Activated CD4-positive, alpha-beta T cell treated with anti-CD3 and anti-CD28 coated beads, Interleukin-2, amount 50 U/mL, for 48 hours (primary cell): Measurements from ENCODE around the gene SREBF1.
A peak's percentile ranks its signal among the peaks of the same experiment; 100 is the strongest.

Experiments
- DNase-seq, 2 experiments: peaks; one replicate each; pipeline ENCODE4 v3.0.0-alpha.2; 2020

The SREBF1 gene

DNA sequence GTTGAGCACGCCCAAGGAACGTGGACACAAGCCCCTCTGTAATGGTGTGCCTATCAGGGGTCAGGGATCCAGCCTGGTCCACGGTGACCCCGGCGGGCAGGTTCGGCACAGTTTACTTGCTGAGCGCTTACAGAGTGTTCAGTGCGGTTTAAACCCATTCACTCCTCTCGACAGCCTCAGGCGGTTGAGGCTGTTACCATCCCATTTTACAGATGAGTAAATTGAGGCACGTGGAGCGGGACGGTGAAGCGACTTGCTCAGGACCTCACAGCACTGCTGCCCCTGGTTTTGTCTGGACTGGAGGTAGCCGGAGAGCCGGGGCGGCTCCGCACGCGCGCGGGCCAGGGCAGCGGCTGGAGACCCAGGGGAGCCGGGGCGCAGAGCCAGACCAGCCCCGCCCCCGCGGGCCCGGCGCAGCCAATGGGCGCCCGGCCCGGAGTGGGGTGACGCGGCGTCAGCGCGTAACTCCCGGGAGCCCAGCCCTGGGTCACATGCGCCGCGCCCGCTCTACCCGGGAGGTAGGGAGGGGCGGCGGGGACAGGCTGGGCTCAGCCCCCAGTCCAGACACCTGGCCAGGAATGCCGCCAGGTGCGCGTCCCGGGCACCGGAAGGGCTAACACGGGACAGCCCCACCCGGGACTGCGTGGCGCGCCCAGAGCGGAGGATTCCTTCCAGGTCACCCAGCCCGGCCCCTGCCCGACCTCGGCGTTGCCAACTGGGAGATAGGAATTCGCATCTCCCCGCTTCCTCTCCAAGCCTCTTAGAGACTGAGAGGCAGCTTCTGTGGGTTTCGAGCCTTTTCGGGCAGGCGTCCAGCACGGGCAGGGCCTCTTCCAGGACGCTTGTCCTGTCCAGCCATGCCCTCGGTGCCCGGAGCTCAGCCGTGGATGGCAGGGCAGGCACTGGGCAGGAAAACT is 3.3 kb upstream of the SREBF1 start:
- peak; percentile 80 to 82 for DNase-seq

DNA sequence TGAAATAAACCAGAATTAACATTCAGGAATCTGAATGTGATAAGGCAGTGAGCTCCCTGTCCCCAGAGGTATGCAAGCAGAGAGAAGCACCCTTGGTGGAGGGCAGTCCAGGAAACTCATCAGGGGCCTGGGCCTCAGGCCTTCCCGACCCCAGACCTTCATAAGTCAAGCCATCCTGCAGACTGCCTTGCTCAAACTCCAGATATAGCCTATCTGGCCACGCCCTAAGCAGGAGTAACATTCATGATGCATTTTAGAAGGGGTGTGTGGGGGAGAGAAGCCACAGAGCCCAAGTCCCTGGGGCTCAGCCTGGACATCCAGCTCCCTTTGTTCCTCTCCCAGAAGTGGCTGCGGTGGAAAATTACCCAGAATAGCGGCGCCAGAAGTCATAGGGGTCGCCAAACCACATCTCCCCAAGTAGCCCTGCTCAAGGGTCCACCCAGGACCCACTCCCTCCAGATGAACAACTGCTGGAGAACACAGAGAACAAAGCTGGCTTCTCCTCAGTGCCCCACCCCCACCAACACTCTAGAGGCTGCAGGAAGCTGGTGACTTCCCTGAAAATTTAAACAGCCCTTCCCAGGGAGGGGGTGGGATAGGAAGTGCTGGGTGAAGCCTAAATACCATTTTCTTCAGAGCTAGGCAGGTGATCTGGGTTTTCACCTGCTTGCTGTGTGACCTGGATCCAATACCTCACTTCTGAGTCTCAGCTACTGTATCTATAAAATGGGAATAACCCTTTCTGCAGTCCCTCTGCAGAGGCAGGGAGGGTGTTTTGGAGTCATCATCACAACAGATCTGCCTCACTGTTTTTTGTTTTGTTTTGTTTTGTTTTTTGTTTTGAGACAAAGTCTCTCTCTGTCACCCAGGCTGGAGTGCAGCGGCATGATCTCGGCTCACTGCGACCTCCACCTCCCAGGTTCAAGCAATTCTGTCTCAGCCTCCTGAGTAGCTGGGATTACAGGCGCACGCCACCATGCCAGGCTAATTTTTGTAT is 1.5 kb upstream of the SREBF1 start:
- no peak for DNase-seq

DNA sequence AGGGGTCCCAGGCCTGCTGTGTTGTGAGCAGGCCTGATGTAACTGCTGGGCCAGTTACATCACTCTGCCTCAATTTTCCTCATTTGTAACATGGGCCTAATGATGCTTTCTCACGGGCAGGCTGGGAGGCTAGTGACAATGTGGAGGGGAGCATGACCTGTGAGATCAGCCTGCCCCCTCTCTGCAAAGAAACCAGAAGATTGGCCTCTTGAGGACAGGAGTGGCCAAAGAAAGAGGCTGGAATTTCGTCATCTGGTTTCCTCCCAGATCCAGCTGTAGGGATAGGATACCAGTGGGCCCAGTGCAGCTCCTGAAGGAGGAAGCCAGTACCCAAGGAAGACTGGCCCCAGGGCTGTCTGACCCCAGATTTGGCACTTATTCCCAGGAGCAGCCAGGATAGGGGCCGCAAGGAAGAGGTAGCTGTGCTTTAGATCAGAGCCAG is 615 bp upstream of the SREBF1 start:
- no peak for DNase-seq

DNA sequence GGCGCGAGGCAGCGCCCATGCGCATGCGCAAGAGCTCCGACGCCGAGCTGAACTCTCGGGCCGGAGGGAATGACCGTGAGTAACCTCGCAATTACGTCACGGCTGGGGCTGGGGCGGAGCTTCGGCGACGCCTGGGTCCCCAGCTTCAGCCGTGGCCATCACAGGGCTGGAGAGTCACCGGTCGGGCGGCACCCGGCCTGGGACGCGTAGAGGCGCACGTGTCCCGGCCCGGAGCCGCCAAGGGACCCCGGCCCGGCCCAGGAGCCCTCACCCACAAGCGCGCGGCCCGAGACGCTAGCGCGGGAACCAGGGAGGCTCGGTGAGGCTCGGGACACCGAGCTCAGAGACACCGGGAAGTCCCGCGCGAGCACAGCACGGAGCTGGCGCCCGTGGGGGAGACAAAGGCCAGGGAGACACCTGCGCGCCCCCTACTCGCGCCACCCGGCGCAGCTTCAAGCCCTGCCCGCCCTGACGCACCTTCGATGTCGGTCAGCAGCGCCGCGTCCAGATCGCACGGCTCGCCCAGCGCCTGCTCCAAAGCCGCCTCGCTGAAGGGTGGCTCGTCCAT is 452 bp downstream of the SREBF1 start:
- peak; percentile 99 for DNase-seq

DNA sequence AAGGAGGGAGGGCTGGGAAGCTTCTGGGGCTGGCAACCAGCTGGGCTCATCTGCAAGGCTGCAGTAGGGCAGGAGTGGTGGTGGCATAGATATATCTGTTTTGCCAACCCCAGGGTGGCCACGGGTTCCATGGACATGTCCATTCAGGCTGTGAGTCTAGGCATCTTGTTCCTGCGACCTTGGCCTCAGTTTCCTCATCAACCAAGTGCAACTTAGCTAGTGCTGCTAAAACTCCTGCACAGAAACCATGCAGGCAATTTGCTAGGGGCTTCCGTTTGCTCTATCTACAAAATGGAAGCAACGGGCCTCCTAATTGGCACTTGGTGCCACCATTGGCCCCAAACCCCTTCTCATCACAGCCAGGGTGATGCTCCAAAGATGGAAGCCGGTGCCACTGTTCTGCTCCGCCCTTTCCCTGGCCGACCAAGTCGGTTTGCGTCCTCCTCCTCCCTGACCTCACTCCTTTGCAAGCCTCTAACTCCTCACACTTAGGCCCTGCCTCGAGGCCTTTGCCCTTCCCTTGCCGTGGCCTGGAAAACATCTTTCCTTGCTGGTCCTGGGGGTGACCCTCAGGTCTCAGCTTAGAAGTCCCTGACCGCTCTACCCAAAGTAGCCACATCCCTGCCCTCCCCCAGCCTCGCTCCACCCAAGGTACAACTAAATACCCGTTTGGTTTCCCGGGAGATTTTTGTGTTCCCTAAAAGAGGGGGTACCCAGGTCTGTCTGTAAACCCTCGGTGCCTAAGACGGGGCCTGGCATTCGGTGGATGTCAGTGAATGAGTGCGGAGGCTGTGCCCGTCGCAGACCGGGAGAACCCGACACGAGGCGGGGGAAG is 1.2 kb downstream of the SREBF1 start:
- DNase-seq: no peak

DNA sequence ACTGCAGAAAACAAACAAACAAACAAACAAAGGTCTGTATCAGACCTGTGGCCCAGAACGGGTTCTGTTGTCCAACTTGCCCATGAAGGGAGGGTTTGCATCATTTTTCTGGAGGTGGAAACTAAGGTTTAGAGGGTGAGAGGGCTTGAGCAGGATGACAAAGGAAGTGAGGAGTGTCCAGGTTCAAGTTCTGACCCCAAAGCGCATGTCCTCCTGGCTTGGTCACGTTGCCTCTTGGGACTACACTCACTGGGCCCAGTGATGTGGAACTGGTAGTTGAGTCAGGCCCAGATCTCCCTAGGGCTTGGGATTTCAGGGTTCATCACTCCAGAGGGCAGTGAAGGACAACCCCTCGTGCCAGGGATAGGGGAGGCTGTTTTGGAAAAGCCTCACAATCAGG is 1.8 kb downstream of the SREBF1 start:
- no peak for DNase-seq

DNA sequence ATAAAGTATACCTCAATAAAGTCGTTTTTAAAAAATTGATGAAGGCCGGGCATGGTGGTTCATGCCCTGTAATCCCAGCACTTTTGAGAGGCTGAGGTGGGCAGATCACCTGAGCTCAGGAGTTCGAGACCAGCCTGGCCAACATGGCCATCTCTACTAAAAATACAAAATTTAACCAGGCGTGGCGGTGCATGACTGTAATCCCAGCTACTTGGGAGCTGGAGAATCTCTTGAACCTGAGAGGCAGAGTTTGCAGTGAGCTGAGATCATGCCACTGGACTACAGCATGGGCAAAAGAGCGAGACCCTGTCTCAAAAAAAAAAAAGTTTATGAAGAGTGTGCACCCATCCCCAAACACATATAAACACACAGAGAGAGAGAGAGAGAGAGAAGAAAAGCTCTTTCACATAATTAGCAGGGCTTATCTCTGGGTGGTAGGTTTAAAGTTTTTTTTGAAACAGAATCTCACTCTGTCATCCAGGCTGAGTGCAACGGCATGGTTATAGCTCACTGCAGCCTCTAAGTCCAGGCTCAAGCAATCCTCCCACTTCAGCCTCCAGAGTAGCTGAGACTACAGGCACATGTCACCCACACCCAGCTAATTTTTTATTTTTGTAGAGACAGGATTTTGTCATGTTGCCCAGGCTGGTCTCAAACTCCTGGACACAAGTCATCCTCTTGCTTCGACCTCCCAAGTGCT is 3.0 kb downstream of the SREBF1 start:
- DNase-seq: no peak

DNA sequence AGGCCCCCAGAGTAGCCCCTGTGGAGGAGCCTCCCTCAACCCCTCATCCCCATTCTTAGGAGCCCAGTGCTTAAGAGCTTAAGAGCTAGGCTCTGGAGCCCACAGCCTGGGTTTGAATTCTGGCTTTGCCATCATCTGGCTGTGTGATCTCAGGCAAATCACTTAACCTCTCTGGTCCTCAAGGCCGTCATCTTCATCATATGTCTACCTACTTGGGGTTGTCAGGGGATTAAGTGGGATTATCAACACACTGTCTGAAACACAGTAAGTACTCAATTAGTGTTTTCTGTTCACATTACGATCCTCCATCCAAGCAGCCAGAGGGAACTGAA is 4.8 kb downstream of the SREBF1 start:
- DNase-seq: no peak

DNA sequence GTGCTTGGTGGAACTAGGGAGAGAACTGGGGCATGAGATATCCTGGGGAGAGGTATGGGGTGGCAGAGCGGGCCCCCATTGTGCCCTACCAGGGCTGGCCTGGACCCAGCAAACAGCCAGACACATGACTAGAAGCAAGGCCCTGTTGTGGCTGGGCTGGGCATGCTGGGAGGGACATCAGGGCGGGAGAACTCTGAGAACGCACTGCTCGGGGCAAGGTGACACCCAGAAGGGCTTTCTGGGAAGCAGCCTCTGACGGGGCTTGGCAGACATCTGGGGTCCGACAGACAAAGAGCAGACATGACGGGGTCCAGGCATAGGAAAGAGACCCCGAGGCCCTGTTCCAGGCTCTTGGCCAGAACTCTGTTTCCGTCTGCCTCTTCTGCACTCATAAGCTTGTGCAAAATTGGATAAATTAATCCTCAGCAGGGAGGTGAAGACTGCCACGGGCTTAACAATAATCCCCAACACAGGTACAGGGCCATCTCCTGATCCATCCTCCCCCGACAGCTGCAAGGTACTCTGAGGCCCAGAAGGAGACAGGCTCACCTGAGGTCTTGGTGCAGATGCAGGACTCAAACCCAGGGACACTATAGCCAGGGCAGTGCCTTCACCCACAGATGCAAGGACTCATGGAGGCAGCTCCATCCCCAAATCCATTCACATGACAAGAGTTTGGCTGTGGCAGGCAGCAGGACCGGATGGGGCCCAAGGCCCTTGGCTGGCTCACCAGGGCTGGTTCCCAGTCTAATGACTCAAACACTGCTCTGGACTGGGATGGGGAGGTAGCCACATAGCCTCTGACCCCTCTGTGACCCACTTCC is 5.4 kb downstream of the SREBF1 start:
- no peak for DNase-seq

DNA sequence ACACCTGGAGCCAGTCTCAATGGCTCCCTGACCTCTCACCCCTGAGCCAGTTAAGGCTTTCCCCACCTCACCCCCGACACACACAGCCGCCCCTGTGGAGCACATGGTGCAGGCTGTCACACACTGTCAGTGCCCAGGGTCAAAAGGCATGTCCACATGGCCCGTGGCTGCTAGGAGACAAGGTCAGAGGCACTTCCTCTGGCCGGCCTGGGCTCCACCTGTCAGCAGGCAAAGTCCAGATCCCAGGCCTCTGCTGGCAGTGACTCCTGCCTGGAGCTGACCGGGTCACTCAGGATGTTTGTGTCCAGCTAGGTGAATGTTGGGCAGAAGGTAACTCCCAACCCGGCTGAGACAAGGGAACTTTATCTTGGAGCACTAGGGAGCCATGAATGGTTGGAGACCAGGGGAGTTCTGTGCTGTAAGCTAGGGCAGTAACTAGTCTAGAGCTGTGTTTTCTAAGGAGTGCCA is 6.0 kb downstream of the SREBF1 start:
- no peak for DNase-seq

DNA sequence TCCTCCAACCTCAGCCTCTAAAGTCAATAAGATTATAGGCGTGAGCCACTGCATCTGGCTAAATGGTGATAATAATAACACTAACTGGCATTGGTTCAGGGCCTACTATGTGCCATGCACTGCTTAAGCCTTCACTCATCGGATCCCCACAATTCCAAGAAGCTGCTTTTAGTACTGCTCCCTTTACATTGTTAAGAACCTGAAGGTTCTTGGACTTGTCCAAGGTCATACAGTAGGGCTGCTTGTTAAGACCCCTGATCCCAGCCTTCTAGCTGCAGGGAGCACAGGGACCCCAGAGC is 6.6 kb downstream of the SREBF1 start:
- no peak for DNase-seq

DNA sequence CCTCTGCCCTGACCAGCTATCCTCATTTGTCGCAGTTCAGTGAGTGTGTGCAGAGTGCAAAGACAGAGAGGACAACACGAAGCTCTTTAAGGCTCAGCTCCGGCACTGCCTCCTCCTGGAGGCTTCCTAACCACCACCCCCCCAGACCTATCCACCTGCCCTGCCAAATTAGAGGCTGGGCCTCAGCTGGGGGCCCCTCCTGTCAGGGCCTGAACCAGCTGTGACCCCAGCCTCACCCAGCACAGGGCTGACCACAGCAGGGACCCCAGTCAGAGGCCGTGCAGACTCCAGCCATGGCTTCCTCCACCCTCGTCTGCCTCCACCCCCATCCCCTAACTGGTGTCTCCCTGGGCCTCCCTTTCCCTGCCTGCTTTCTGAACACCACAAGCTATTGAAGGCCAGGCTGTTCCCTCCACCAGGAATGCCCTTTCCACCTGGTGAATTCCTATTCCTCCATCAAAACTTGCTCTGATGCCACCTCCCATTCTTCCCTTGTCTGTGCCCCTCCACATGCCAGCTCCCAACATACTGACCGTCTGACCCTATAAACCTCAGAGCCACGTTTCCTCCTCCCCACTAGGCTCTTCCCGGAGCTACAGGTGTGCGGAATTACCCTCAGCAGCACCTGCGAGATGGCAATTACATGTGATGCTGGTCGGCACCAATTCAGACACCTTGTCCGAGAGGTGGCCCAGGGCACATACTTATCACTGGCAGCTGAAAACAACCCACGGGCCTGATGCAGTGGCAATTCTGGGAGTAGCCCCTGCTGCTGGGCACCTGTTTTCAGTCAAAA is 8.8 kb downstream of the SREBF1 start:
- no peak for DNase-seq

DNA sequence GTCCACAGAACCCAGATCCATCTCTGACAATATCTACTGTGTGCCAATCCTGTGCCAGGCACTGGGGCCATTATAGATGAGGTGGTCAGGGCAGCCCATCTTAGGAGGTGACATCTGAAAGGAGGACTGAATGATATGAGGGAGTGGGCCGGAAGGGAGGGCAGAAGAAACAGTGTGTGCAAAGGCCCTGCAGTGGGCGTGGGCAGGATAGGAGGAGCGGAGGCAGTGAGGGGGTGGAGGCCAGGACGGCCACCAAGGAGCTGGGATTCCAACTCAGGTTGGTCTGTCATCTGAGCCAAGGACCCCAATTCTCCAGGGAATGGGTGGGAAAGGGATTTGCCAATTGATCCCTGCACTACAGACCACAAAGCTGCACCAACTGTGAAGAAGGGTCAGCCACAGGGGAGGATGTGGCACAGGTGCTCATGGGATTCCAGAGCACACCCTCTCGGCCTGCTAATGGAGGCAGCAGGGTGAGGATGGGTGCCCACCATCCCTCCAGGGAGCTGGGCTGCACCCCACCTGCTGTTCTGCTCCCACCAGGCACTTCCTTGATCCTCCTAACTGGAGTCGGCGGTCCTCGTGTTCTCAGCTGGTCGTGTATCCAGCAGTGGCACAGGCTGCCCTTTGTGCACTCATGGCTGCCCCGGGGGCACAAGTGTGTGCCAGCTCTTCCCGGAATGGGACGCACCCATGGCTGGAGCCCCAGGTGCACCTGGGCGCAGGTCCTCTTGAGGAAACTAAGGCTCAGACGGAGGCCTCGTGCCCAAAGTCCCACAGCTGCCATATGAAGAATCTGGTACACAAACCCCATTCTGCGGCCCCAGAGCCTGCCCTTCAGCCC is 9.6 kb downstream of the SREBF1 start:
- DNase-seq: no peak

DNA sequence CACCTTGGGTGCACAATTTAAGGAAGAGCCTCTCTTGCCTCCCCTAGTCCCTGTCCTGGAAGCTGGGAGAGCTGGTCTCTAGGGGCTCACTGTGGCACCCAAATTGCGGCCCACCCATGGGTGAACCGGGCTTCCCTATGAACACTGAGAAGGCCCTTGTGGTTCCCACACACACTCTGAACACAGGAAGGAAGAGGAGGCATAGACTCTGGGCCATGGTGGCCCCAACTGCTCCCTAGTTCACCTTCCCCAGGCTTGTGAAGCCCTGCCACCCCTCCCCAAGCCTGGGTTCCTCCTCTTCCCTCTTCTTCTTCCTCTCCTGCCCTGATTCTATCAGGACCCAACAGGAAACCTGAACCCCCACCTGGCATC is 10.5 kb downstream of the SREBF1 start:
- no peak for DNase-seq

DNA sequence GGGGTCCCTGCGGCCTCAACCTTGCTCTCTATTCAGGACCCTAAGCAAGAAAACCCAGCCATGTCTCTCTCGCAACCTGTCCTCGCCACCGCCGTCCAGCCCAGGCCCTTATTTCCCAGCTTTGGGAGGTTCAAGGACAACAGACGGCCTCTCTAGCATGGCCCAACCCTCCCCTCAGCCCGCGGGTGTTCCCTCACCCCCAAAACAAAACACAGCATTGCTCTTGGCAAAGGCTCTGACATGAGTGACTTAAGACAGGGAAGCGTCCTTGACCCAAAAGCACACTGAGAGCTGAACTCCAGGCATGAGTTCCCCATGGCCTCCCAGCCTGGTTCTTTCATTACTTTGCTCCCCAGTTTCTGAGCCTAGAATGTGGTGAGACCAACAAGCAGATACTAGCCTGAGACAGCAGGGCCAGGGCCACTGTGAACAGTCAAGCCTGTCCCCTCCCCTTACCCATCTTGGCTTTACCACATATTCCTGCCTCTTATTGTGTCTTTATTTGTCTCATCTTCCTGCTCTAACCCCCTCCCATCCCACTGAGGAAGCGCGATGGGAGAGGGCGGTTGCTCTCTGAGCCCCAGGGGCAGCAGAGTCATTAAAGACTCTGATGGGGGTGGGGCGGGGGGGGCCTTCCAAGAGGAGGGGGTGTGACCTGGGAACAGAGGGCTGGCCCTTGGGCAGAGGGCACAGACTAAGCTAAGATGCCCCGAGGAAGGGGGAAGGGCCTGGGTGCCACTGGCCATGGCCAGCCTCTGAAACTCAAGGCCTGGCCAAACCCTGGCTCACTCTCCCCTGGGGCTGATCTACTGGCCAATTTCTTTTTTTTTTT is 11.8 kb downstream of the SREBF1 start:
- no peak for DNase-seq

DNA sequence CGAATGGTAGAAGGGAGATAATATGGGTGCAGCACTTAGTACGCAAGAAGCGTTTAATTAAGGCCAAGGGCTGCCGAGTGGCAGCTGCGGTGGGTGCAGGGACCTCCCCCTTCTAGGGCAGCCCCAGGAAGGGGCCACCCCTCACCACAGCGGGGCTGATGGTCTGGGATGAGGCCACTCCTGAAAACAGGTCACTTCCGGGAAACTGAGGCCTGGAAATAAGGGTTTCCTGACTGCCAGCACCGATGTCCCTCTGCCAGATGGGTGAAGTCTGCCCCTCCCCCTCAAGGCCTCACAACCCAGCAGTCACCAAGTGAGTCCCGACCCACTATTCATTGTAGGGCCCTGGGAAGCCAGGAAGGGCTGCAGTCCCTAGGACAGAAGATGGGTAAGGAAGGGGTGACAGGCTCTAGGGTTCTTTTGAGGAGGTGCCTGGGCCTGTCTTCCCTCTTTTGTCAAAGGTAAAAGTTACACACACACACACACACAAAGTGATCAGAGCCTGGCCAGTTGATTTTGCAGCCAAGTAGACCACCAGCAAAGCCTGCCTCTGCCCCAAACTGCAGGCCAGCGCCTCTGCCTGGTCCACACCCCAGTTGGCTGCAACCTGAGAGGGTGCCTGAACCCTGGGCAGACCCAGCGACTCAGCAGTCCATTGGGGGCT is 12.5 kb downstream of the SREBF1 start:
- DNase-seq: peak; percentile 42 to 51

DNA sequence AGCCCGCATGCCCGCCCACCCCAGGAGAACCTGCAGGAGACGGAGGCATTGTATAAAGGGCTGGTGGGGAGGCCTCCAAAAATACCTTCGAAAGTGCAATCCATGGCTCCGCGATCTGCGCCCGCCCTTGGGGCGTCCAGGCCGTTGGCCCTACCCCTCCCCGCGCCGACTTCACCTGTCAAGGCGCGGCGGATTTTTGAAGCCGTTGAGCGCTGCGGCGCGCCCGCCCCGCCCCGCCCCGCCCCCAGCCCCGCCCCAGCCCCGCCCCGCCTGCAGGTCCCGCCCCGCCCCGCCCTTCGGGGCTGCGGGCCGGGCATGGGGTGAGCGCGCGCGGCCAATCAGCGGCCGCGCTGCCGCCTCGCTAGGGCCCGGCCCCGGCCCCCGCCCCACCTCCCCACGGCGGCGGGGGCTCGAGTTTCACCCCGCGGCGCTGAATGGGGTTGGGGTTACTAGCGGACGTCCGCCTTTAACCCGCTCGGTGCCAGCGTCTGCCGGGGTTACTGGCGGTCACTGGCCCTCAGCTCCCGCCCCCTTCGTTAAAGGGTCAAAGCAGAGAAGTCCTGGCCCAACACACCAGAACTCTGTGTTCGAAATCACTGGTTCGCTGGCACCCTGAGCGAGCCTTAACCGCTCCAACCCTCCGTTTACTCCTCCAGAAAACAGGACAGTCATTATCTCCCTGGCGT is 13.2 kb downstream of the SREBF1 start:
- DNase-seq: peak; percentile 70 to 77
